Brain microvascular endothelial cell (primary cell): ENCODE measurements around the gene APOE.
"Not testable (repeated sequence)": the region's sequence is repeated elsewhere in the genome, so short reads cannot be mapped to it uniquely, and the experiment has no call there.

Experiments used
- DNase-seq: peaks from one replicate; pipeline ENCODE4 v3.0.0-alpha.2; 2020
- H3K27ac ChIP-seq: fragments of 250-450 bp; sonication (Bioruptor Pico); 2 replicates; pipeline ENCODE4 v1.5.1; 2020; ENCODE audit warnings: mild to moderate bottlenecking, moderate library complexity
- H3K27me3 ChIP-seq: fragments of 250-450 bp; sonication (Bioruptor Pico); replicated peaks from 2 replicates; pipeline ENCODE4 v1.5.1; 2020; ENCODE audit warnings: mild to moderate bottlenecking
- H3K36me3 ChIP-seq: fragments of 250-450 bp; sonication (Bioruptor Pico); replicated peaks from 2 replicates; pipeline ENCODE4 v1.5.1; 2020; ENCODE audit warnings: mild to moderate bottlenecking
- H3K4me3 ChIP-seq: 2 replicates; pipeline ENCODE4 v1.5.1; 2011; ENCODE audit warnings: low read depth, mild to moderate bottlenecking, control low read depth, low read length, moderate library complexity
- in situ Hi-C: cut with HindIII; loops from 2 replicates; pipeline ENCODE4 v1.10.0; 2017; ENCODE audit warnings: low sequenced_read_pairs, low pct_ligation_motif_present
- TF ChIP-seq, protein P1 (sequence below): IDR thresholded peaks from 2 replicates; pipeline ENCODE4 v1.5.1; 2011; ENCODE audit warnings: low read depth, mild to moderate bottlenecking, moderate library complexity, low read length, control low read depth, inconsistent platforms; ENCODE audit errors: missing control alignments

The APOE gene

DNA sequence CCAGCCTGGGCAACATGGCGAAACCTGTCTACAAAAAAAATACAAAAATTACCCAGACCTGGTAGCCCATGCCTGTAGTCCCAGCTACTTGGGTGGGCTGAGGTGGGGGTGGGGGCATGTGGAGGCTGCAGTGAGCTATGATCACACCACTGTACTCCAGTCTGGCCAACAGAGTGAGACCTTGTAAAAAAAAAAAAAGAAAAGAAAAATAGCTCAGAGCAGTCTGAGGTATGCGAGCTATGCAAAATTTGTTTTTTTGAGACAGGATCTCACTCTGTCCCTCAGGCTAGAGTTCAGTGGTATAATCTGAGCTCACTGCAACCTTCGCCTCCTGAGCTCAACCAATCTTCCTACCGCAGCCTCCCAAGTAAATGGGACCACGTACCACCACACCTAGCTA is 21.7 kb upstream of the APOE start:
- Histone ChIP-seq H3K27me3 (no peaks in the 10 kb centered on the region), H3K4me3 (no peak overlapping the region), H3K36me3 (peaks cover 50% of the 10 kb centered on the region), H3K27ac (peak overlapping the region; percentile 20)
- in situ Hi-C loops: no loop called here
- TF ChIP-seq, protein P1, sequence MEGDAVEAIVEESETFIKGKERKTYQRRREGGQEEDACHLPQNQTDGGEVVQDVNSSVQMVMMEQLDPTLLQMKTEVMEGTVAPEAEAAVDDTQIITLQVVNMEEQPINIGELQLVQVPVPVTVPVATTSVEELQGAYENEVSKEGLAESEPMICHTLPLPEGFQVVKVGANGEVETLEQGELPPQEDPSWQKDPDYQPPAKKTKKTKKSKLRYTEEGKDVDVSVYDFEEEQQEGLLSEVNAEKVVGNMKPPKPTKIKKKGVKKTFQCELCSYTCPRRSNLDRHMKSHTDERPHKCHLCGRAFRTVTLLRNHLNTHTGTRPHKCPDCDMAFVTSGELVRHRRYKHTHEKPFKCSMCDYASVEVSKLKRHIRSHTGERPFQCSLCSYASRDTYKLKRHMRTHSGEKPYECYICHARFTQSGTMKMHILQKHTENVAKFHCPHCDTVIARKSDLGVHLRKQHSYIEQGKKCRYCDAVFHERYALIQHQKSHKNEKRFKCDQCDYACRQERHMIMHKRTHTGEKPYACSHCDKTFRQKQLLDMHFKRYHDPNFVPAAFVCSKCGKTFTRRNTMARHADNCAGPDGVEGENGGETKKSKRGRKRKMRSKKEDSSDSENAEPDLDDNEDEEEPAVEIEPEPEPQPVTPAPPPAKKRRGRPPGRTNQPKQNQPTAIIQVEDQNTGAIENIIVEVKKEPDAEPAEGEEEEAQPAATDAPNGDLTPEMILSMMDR: no peak
- DNase-seq: no peak

DNA sequence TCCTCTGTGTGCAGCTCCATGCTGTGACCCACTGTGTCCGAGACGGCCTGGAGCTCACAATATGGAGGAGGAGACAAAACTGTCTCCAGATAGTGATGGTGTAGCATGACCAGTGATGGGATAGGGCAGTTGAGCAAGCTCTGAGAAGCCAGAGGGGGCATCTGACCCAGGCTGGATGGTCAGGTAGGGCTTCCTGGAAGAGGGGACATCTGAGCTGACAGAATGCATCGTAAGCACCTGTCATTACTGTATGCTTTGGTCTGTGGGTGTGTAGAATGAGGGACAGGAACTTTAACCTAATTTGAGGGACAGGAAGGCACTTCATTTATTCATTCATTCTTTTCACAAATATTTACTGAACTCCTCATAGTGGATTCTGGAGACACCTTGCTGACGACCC is 21.0 kb upstream of the APOE start:
- peak overlapping the region; percentile 20 for H3K27ac ChIP-seq
- in situ Hi-C loops: no loop called here
- DNase-seq: no peak
- no peak overlapping the region for H3K4me3 ChIP-seq
- H3K27me3 ChIP-seq: no peaks in the 10 kb centered on the region
- TF ChIP-seq, protein P1: no peak
- peaks cover 44% of the 10 kb centered on the region for H3K36me3 ChIP-seq

DNA sequence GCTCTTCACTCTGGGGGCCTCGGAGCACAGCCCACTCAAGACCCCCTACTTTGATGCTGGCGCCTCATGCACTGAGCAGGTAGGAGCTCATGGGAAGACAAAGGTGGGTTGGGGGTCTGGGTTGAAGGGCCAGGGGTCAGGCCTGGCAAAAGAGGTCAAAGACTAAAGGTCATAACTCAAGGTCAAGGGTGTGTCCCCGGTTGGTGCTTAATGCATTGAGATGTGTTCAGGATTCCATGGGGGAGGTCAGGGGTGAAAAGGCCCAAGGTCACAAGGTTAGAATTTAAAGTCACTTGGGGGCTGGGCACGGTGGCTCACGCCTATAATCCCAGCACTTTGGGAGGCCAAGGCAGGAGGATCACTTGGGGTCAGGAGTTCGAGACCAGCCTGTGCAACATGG is 19.5 kb upstream of the APOE start:
- in situ Hi-C loops: no loop called here
- no peak for DNase-seq
- Histone ChIP-seq H3K36me3 (peaks cover 40% of the 10 kb centered on the region), H3K4me3 (no peak overlapping the region), H3K27ac (no peak overlapping the region), H3K27me3 (no peaks in the 10 kb centered on the region)
- TF ChIP-seq, protein P1: no peak

DNA sequence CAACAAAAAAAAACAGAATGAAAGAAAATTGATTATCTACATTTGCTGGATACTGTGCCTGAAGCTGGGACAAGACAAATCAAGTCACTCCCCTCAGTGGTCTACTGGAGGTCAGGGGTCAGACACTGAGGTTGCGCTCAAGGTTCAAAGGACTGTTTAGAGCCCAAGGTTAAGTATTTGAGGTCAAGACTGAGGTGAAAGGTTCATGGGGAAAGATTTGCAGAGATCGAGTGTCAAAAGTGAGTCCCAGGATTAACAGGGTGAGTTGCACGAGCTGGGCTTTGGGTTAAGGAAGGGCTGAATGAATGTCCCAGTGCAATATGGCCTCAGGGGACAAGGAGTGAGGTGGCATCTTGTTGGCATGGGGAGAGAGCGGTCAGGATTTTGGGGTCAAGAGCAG is 17.9 kb upstream of the APOE start:
- Histone ChIP-seq H3K4me3 (no peak overlapping the region), H3K27me3 (no peaks in the 10 kb centered on the region), H3K27ac (no peak overlapping the region), H3K36me3 (peaks cover 40% of the 10 kb centered on the region)
- in situ Hi-C loops: no loop called here
- TF ChIP-seq, protein P1: no peak
- DNase-seq: no peak

DNA sequence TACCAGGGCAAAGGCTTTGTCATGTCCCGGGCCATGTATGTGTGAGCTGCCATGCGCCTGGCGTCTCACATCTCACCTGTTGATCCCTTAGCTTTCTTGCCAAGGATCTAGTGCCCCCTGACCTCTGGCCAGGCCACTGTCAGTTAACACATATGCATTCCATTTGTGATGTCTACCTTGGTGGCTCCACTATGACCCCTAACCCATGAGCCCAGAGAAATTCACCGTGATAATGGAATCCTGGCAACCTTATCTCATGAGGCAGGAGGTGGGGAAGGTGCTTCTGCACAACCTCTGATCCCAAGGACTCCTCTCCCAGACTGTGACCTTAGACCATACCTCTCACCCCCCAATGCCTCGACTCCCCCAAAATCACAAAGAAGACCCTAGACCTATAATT is 17.3 kb upstream of the APOE start:
- in situ Hi-C loops, DNase-seq, H3K4me3 ChIP-seq, H3K27ac ChIP-seq, H3K27me3 ChIP-seq: not testable (repeated sequence)
- peaks cover 38% of the 10 kb centered on the region for H3K36me3 ChIP-seq

DNA sequence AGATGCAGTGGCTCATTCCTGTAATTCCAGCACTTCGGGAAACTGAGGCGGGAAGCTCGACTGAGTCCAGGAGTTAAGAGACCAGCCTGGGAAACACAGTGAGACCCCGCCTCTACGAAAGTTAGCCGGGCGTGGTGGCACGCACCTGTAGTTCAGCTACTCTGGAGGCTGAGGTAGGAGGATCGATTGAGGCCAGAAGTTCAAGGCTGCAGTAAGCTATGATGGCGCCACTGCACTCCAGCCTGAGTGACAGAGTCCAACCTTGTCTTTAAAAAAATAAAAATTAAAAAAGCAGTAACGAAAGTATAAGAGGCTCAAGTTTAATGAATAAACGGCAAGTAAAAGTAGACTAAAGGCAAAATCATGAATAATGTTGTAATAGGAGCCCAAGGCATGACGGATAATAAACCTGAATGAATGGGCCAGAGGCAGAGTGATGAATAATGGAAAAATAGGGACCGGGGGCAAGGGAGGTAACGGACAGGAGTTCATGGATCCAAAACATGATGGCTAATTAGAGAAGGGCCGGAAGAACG is 15.7 kb upstream of the APOE start:
- peak overlapping the region; percentile 72 for H3K27ac ChIP-seq
- DNase-seq: no peak
- TF ChIP-seq, protein P1: no peak
- peaks cover 45% of the 10 kb centered on the region for H3K36me3 ChIP-seq
- no peaks in the 10 kb centered on the region for H3K27me3 ChIP-seq
- in situ Hi-C loops: loop anchor here (10.0 kb wide), 1 partner anchor 65 kb away; the partner anchor contains the start of gene CLPTM1
- H3K4me3 ChIP-seq: peak overlapping the region; percentile 39
